ENCODE measurements around the gene NUDT4.
"Not testable (repeated sequence)": the region's sequence is repeated elsewhere in the genome, so short reads cannot be mapped to it uniquely, and the experiment has no call there.

Gene NUDT4

DNA sequence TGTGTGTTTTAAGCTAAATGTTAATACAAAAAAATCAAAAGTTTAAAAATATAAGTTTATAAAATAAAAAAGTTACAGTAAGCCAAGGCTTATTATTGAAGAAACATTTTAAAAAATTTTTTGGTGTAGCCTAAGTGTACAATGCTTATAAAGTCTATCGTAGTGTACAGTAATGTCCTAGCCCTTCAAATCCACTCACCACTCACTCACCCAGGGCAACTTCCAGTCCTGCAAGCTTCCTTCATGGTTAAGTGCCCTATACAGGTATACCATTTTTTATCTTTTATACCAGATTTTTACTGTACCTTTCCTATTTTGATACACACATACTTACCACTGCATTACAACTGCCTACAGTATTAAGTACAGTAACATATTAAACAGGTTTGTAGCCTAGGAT, 52.1 kb downstream of the NUDT4 start:
- DNase-seq: no peak

DNA sequence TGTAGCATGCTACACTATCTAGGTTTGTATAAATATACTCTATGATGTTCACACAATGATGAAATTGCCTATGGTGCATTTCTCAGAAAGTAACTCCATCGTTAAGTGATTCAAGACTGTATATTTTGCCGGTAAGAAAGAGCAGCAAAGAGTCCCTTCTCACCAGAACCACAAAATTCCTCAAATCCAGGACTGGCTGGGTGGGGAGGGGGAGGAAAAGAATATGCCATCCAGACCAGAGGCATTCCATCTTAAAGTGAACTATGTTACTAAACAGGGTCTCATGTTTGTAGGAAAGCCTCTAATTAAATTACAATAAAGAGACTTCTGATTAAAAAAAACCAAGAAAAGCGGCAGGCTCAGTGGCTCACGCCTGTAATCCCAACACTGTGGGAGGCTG, 52.6 kb downstream of the NUDT4 start:
- no peak for DNase-seq

DNA sequence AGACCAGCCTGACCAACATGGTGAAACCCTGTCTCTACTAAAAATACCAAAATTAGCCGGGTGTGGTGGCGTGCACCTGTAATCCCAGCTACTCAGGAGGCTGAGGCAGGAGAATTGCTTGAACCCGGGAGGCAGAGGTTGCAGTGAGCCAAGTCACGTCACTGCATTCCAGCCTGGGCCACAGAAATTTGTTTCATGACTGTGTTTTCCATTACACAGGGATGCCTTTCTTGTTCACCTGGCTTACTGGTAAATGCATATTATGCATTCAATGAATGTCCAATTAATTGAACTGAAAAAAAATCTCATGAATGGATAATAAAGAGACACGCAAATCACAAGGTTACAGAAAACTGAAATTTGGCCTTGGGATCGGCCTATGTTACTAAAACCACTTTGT, 54.3 kb downstream of the NUDT4 start:
- DNase-seq: not testable (repeated sequence)

DNA sequence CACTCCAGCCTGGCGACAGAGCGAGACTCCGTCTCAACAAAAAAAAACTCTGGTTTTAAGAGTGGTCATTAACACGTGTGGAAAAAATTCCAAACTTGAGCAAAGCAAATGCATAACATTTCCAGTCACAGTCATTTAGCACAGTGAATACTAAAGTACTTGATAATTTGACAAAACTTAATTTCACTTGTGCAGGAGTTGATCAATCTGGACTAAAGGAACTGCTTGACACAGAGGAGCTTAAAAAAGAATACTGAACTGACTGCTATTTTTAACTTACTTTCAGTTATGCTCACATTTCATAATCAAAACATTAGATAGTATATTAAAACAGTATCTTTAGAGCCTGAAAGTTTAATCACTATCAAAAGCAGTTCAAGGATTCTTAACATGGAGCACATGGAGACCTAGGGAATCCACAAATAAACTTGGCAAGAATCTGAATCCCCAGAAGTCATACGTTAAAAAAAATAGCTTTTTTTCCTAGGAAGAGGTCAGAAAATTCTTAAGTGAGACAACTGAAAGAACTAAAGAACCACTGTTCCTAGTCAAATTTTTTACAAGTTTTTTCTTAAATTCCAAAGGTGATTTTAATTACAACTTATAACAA, 56.6 kb downstream of the NUDT4 start:
- no peak for DNase-seq

DNA sequence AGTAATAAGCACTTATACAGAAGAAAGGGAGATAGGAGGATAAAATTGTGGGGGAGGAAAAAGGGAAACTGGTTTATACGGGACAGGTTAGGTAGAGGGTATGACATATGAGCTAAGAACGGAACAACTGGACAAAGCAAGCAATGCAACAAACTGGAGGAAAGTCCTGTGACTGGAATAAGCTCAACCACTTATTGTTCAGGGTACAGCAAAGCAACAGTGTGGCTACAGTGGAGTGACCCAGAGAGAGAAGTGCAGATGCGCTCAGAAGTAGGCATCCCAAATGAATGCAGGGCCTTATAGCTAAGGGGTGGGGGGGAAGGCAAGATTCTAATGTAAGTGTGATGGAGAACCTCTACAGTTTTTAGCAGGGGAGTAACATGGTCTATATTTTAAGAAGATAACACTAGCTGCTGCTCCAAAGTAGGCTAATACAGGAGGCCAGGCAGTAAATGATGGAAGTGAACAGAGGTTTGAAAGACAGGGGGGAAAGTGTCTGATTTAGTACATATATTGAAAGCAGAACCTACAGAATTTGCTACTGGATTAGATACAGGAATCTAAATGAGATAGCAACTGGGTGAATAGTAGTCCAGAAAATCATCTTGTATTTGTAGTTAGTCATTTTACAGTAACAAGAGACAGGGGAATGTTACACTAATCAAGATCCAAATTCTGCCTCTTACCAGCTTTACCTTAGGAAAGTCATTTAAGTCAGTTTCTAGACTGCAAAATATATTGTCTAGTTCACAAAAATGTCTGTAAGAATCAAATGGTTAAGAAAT, 60.7 kb downstream of the NUDT4 start:
- no peak for DNase-seq

DNA sequence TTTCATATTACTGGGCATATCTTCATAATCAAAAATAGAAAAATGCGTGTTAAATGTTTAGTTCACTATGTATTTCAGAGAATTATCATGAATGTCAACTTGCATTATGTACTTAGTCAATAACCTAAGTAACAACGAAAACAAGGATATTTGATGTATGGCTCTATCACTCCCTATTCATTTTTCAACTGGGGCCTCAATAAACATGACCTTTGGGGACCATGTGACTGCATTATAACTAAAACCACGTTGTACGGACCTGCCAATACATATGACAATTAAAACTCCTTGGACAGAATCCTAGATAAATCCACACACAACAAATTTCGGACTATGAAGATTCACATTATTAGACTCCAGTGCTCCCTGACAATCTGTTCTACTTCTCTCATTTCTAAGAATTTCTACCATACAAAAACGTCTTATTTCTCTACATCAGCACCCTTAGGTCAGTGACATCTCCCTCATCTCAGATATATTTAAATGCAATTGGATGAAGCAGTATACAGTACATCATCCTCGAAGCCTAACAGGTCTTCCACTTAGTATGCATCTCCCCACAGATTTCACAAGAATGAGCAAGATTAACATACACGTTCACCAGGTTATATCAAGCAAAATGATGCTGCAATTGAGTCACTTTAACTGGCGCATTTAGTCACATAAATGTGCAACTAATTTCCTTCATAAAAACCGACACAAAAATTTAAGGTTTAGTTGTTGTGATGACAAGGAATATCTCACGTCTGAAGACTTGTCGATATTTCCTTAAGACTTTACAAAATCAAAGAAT, 62.5 kb downstream of the NUDT4 start:
- DNase-seq: no peak

DNA sequence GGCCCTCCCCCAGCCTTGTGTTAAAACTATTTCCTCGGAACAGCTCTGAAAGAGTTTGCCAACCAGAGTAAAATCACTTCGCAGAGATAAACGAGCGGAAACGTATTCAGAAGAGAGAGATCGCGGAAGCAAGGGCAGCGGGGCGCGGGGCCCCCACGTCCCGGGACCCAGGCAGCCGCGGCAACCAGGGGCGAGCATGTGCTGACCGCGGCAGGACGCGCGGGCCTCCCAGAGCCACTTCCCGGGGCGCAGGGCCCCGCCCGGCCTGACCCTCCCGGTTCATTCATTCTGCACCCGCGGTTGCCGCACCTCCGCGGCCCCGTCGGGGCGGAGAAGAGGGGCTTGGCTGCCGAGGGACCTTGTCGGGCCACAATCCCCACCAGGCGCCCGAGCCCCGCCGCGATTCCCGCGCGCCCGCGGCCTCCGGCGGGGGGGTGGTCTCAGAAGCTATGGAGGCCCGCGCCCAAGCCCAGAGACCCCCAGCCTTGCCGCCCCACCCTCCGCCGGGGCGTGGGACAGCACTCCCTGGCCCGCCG, 63.4 kb downstream of the NUDT4 start:
- DNase-seq: peak; percentile 24

DNA sequence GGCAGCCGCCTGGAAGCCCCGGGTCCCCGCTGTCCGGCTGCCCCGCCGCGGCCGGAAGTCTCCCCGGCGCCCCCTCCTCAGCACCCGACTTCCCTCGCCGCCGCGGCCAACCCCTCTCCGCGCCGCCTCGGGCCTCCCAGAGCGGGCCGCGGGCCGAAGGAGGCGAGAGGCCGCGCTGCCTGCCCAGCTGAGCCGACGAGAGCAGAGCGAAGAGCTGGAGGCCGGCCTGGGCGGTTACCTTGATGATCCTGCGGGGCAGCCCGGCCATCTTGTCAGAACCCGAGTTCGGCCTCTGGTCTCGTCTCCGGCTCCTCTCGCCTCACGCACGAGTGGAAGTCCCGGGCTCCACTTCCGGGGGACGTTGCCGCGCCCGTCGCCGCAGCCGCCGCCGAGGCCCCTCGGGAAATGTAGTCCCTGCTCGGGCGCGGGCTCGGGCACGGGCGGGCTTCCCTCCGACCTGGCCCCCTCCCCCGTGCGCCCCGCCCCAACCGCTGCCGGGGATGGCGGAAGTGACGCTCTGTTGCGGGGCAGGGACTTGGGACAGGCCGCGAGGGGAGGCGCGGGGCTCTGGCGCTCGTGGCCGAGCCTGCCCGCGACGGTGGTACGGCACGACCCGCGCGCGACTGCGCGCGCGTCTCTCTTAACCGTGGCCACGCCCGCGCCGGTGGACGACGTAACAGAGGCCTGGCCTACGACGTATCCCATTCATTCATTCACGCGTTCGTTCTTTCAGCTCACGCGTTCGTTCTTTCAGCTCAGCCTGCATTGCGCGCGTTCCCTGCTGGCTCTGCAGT, 64.1 kb downstream of the NUDT4 start, which contains the start of gene UBE2N:
UBE2N (minus strand) TSS at position 331 of the 794 bp plus-strand sequence; CDS start at position 268, 63 bp downstream.
- DNase-seq: peak; percentile 97

DNA sequence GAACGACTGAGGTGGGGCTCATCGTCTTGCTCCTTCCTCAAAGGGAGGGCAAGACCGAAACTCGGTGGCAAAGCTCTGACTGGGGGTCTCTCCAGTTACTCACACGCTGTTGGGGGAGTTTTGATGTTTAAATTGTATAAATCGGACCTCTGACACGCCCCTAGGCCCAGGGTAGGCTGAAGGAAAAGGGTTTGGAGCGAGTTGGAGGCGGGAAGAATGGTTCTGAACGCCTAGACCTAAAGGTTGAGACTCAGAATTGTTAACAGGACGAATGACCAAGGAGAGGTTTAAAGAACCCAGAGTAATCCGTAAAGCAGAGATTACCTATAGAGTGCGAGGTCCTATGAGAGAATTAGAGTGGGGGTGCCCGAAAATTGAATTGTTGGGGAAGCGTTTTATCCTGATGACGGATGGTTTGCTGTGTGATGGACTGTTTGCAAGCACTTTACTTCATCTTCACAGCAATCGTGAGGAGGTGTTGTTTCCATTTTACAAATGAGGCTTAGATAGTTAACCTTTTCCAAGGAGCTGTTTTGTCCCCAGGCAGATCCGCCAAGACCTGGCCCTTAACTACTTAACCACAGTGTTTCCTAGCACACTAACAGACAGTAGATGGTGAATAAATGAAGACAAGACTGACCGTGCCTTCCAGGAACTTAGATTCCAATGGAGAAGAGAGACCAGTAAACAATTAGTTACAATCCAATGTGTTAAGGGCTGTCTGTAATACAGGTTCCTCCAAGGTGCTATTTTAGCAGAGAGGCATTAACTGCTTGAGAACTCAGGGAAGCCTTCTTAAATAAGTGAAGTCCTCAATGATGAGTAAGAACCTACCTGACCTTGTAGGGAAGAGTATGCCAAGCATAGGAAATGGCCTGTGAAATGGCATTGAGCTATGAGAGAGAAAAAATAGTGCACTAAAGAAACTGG, 65.0 kb downstream of the NUDT4 start:
- DNase-seq: no peak

DNA sequence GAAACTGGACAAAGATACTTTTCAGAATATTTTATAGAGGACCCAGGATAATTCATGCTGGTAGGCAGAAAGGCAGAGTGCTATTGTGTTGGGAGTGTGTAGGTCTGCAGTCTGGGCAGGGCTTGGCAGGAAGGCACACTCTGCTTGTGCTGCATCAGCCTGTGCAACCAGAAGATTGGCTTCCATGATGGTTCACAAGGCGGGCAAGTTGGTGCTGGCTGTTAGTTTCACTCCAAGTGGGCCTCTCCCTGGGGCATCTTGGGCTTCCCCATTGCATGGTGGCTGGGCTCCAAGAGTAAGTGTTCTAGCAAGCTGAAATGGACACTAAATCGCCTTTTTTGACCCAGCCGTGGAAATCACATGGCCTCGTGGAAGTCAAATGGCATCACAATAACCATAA, 65.9 kb downstream of the NUDT4 start:
- DNase-seq: no peak

DNA sequence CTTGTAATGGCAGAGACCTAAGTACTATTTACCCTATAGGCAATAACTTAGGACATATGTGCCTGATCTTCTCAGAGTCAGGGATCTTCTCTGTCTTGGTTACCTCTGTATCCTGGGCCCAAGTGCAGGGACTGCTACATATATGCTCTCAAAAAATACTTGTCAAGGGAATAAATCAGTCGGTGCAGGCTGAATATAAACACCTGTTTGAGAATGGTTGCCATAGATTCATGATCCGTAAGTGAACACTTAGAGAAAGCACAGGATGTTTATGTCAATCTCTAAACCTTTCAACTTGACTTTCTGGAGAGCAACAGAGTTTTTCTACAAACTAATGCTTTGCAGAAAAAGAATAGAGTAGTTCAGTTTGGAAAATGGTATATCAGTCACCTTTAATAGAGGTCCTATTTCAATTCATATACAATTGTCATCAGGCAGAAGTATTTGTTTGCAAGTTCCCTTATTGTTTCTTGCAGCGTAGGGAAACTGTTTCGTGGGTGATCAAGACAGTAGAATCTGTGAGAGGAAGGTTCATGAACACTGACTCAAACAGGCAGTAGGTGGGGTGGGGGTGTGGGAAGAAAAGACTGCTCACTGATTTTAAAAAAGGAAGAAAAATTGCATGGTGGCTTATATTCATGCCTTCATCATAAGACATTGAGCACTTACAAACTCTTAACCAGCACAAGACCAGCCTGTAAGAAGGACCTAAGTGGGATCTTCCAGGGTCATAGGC, 70.0 kb downstream of the NUDT4 start:
- no peak for DNase-seq

DNA sequence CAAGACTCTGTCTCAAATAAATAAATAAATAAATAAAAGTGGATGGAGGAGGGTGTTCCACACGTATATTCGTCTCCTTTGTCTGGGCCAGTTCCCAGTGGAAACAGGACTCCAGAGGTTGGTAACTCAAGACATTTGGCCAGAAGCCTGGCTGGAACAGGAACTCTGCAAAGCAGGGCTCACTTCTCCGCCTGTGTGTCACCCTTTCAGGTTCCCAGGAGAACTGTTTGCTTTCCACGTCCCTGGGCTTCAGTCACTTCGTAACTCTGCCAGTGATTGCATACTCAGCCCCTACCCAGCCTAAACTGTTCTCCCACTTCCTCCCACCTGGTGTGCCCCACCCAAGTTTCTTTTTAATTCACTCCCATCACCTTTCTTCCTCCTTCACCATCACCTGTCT, 71.1 kb downstream of the NUDT4 start:
- DNase-seq: no peak

DNA sequence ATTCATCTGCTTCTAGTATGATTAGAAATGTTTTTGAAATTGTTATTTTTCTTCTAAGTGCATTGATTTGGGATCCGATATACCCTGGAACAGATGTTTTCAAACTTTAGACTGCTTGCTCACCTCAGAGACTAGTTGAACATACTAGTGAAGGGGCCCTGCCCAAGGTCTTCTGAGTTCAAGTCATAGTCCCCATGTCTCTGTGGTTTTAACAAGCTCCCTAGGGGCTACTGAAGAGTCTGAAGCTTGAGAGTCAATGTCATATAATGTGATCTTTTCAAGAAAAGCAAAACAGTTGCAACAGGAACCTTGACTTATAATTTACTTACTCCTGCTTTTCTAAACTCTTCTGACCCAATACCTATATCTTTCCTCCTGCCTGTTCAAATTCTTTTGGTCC, 71.6 kb downstream of the NUDT4 start:
- DNase-seq: no peak

DNA sequence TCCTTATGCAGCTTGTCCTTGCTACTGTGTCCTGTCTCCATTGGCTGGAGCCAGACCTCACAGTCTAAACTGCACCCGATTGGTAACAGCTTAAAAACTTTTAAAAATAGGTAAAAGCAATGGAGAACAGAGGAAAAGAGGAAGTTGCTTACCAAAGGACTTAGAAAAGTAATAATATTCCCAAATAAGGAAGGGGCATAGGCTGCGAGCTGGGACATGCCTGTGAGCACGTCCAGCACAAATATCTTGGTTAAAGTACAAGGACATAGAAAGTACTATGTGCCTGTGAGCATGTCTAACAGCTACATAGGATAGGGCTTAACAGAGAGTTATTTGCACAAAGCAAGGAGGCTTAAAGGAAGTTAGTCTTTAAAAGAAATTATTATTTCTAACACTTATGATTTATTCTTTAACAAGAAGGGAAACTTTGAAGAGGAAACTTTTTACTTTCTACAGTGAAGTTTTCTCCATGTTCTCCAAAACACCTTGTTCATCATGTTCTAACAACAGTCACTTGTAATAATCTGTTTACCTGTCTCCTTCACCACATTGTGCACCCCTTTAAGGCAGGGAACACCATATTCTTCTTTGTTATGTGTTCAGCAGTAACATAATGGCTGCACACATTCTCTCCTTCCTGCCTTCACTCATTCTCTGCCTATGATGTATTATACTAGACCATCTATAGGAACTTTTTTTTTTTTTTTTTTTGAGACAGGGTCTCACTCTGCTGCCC, 73.9 kb downstream of the NUDT4 start:
- no peak for DNase-seq

DNA sequence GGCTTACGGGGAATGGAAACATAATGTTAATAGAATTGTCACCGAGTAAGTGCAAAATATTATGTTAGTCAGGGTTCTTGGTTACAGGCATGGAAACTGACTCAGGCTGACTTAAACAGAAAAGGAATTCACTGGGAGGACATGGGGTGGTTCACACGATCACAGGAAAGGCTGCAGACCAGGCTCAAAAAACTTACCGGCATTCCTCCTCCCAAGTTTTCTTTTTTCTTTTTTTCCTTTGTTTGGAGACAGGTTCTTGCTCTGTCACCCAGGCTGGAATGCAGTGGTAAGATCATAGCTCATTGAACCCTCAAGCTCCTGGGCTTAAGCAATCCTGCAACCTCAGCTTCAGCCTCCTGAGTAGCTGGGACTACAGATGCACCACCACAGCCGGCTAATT, 75.9 kb downstream of the NUDT4 start:
- no peak for DNase-seq

DNA sequence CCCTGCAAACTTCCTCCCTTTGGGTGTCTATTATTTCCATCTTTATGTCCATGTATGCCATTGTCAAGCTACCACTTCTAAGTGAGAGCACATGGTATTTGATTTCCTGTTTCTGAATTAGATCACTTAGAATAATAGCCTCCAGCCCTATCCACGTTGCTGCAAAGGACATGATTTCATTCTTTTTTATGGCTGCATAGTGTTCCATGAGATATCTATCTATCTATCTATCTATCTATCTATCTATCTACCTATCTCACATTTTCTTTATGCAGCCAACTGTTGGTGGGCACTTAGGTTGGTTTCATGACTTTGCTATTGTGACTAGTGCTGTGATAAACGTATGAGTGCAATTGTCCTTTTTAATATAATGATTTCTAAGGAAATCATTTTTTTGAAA, 78.4 kb downstream of the NUDT4 start:
- no peak for DNase-seq

Data from CD4-positive, alpha-beta T cell treated with Interferon gamma for 1 hour (primary cell).